Measurements from ENCODE around the gene OR8B4.
"Not testable (repeated sequence)": the region's sequence is repeated elsewhere in the genome, so short reads cannot be mapped to it uniquely, and the experiment has no call there.

The OR8B4 gene, protein sequence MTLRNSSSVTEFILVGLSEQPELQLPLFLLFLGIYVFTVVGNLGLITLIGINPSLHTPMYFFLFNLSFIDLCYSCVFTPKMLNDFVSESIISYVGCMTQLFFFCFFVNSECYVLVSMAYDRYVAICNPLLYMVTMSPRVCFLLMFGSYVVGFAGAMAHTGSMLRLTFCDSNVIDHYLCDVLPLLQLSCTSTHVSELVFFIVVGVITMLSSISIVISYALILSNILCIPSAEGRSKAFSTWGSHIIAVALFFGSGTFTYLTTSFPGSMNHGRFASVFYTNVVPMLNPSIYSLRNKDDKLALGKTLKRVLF

DNA sequence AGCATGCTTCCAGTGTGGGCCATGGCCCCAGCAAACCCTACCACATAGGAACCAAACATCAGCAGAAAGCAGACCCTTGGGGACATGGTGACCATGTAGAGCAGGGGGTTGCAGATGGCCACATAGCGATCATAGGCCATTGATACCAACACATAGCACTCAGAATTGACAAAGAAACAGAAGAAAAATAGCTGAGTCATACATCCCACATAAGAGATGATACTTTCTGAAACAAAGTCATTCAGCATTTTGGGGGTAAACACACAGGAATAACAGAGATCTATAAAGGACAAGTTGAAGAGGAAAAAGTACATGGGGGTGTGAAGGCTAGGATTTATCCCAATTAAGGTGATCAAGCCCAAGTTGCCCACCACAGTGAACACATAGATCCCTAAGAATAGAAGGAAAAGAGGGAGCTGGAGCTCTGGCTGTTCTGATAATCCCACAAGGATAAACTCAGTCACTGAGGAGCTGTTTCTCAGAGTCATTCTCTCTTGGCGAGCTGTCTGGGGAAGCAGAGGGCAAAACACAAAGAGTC, at the start of gene OR8B4:
TSS of gene OR8B4 (minus strand) at position 488 of the 538 bp plus-strand sequence. CDS start at position 488, 0 bp downstream.
- no peak for DNase-seq (ENCODE audit: low spot score)

DNA sequence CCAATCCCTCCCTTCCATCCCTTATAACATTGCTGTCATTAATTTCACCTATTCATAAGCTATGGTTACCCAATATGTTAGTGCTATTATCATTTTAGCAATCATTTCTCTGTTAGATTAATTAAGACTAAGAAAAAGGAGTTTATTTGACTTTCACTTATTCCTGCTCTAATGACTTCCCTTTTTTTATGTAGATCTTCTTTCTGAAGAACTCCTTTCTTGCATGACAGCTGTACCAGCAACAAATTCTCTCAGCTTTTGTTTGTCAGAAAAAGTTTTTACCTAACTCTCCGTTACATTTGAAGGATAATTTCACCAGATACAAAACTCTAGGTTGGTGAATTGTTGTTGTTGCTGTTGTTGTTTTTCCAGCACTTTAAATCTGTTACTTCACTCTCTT, 49.4 kb upstream of the OR8B4 start:
- no peak for DNase-seq (ENCODE audit: low spot score)

DNA sequence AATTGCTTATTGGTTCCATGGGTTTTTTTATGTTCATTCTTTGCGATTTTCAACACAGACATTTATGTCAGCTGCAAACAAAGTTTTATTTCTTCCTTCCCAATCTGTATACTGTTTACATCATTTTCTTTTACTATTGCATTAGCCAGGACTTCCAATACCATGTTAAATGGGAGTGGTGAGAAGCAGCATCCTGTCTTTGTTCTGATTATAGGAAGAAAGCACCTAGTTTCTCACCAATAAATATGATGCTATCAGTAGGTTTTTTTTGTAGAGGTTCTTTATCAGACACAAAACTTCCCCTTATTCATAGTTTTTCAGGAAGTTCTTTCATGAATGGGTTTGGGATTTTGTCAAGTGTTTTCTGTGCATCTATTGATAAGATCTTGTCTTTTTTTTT, 48.8 kb upstream of the OR8B4 start:
- DNase-seq (ENCODE audit: low spot score) = no peak

DNA sequence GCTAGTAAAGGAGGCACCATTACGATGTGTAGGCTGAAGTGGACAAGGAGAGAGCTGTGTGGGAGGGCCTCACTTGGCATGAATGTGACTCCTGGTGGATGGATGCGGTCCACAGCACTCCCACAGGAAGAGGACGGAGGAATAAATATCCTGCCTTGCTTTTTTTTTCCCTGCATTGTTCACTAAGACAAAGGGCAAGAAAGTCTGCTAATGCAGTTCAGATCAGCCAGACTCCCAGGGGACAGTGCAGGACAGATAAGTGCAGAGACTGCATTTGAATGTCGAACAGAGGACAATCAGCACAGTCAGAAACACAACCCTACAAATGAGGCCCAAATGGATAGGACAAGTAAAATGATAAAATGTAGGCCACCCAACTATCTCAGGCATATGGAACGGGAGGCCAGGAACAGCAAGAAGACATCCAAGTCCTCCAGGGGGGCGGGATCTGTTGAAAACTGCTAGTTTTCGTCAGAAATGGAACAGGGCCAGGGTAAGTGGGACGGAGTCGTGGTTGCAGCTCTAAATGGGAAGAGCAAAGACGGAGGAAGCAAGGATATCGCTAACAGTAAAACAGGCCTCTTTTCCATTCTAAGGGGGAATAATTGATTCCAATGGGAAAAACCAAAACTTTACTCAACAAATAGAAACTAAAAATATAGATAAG, 46.0 kb upstream of the OR8B4 start:
- DNase-seq (ENCODE audit: low spot score) = no peak

DNA sequence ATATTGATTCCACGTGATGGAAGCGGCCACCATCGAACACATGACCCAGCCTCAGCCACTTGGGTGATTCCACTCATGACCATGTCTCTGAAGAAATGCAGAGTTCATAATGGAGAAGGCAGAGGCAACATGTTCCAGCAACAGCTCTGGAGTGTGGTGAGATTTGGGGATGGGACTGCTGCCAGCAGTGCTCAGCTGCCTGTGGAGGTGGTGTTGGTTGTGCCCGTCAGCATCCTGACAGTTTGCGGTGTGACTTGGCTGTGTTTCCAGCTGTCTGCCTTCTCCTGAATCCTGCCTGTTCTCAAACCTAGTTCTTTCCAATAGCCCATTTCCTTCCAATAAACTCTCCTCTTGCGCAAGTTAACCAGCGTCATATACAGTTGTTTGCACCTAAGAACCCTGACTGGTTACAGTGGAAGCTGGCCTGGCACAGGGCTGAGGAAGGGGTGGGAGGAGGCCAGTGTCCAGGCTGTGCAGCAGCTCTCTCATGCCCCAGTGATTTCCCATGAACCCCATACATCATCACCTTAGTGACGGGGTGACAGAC, 42.8 kb upstream of the OR8B4 start:
- DNase-seq (ENCODE audit: low spot score) = no peak

DNA sequence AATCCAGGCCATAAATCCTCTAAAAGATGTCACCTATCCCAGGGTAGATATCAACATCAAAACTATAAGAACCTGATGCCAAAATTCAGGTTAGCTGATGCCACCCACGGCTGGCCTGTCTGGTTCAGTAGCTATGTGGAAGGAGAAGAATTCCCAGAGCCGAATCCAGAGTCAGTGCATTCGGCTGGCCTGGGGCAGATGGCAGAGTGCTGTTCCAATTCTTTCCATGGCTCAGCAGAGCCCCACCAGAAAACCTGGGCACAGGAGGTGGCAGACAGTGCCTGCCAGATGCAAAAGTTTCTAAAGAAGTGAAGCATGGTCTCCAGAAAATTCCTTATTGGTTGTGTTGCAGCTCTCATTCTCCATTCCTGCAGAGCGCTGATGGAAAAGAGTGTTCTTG, 40.7 kb upstream of the OR8B4 start:
- no peak for DNase-seq (ENCODE audit: low spot score)

DNA sequence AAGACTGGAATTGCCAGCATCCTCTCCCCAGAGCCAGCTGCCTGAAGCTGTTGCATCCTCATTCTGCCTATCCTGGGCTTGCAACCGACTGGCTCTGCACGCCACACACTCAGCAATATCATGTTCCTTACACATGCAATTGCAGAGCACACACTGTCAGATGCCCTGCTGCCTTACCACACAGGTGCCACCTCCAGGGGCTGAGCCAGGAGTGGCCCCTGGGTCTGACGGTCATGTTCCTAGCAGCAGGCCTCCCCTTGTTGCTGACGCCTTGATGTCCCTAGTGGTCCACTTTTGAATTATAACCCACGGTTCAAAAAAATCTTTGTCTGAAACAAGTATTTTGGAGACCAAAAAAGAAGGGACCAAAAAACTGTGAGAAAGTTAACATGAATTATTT, 39.3 kb upstream of the OR8B4 start:
- no peak for DNase-seq (ENCODE audit: low spot score)

DNA sequence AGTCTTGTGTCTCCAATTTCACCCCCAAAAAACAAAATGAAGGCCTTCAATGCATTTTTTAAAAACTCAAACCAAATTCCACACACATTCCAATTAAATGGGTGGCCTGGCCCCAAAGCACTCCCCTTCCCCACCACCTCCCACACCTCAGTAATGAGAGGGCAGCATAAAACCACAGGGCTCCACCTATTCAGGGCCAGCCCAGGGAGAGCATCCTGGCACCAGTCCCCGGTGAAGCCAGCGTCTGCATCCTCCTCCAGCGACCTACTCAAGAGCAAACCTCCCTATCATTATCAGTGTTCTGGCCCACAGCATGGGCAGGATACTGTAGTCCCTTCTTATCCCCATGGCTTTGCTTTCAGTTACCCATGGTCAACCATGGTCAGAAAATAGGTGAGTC, 38.7 kb upstream of the OR8B4 start:
- no peak for DNase-seq (ENCODE audit: low spot score)

DNA sequence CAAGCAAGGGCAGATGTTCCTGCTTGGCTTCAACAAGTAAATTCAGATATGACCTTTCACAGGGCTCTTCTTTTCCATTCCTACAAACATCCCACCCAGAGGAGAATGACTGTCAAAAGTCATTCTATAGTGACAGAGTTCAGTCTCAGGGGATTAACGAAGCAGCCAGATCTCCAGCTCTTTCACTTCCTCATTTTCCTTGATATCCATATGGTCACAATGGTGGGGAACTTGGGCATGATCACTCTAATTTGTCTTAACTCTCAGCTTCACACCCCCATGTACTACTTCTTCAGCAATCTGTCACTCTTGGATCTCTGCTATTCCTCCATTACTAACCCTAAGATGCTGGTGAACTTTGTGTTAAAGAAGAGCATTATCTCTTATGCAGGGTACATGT, 35.8 kb upstream of the OR8B4 start:
- DNase-seq (ENCODE audit: low spot score) = no peak

DNA sequence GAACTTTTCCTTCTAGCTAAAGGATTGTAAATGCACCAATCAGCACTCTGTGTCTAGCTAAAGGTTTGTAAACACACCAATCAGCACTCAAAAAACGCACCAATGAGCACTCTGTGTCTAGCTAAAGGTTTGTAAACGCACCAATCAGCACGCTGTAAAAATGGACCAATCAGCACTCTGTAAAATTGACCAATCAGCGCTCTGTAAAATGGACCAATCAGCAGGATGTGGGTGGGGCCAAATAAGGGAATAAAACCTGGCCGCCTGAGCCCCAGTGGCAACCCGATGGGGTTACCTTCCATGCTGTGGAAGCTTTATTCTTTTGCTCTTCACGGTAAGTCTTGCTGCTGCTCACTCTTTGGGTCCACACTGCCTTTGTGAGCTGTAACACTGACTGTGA, 34.7 kb upstream of the OR8B4 start:
- not testable (repeated sequence) for DNase-seq (ENCODE audit: low spot score)

DNA sequence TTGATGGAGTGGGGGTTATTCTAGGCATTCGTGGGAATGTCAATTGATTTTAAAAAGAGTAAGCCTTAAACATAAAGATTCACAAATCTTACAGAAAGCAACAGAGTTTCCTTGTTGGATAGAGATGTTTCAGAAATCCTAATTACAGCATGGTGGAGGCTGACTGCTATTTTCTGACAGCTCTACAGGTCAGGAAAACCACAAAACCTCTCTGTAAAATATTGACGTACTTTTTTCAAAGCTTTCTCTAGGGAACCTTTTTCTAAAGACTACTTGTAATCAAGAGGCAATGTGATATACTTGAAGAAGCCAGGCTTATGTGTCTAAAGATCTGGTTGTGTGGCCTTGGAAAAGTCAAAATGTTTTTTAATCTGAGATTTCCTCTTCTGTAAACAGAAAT, 29.9 kb upstream of the OR8B4 start:
- DNase-seq (ENCODE audit: low spot score) = no peak

DNA sequence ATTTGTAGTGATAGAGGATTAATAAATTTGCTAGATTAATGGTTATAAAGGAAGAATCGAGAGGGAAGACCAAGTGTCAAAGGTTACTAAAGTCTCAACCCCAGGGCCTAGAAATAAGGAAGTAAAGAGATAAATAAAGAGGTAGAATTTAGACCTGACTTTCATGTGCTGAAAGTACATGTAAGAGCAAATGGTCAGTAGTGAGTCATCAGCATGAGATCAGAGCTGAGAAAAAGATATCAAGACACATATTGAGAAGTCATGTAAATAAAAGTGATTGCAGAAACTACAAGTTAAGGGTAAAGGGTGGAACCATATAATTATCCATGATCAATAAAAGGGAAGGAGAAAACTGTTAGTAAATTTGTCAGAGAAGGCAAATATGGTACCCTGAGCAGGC, 22.2 kb upstream of the OR8B4 start:
- no peak for DNase-seq (ENCODE audit: low spot score)

DNA sequence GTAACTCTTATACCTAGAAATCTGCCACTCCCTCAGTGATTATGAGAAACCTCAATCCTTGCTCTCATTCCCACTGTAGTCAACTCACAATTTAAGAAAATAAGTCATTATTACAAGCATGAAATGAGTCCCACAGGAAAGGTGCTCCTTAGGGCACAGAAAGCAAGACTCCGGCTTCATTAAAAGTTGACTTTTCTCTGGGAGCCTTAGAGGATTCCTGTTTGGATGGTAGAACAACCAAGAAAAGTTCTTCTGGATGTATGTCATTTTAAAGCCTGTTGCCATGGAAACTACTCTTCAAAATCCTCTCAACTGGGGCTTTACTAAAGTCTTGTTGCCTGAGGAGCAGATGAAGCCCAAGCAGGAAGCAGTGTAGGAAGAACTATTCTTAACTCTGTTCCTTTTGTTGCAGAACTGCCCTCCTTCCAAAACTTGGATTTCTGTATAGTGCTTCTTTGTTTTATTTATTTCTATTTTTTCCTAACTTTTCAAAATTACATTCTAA, 21.0 kb upstream of the OR8B4 start, which contains the start of gene OR8B8:
TSS of gene OR8B8 (minus strand) at position 51 of the 505 bp plus-strand sequence. CDS start 4,611 bp downstream, outside the sequence.
- no peak for DNase-seq (ENCODE audit: low spot score)

DNA sequence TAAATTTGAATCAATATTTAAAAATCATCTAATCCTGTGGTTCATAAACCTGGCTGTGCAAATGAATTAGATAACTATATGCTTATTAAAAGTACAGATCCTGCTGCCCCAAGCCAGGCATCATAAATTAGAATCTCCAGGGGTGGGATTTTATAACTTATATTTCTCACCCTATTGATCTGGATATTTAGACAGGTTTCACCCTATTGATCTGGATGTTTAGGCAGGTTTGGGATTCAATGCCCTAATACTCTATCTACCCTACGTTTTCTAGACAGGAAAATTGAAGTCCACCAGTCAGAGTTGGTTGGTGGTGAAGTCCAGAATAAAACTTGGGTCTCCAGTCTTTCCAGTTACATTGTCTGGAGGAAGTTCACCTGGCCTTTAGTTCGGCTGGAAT, 18.2 kb upstream of the OR8B4 start:
- no peak for DNase-seq (ENCODE audit: low spot score)

DNA sequence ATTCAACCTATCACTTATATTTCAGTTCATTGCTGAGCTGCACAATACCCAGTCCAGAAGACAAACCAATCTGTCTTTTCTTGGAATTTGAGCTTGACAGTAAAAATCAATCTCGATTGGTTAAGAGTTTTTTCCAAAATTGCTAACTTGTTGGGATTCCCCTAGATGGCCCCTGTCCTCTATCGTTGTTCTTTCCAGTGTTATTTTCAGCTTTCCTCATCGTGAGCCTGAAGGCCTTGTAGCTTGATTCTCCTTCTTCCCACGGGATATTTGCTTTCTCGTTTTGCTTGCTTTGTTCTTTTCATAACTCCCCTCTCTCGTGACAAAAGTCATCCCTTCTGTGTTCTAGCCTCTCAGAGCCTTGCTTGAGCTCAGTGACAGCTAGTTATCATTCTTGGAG, 17.8 kb upstream of the OR8B4 start:
- DNase-seq (ENCODE audit: low spot score) = no peak

DNA sequence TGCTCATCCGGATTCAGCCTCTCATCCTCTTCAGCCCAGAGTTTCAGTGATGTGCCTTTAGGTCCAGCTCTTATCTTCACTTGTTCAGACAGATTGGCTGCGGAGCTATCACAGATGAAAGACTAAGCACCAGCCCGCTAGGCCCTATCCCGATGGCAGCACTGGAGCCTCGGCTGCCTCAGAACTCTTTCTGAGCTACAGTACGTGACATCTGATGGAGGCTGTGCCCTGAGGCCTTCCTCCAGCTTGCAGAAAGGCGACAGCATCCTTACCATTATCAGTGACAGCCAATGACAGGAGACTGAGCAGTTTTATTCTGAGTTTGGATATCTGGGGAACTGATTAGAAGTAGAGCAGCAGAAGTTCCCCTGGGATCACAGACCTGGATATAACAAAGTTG, 16.8 kb upstream of the OR8B4 start:
- DNase-seq (ENCODE audit: low spot score) = no peak

DNA sequence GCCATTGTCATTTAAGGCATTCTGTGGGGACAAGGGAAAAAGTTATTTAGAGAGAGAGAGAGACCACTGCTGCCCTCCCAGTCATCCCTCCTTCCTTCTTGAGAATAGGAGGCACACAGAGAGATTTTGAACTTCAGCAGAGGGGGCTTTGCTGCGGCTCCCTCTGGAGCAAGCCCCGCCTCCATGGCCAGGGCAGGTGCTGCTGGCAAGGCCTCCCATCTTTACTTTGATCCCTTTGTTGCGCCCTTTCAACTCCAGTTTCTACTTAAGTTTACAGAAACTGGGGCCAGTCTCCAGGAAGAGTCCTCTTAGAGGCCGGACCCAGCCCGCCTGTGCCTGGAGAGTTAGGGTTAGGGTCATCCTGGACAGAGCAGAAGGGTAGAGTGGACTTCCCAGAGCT, 16.4 kb upstream of the OR8B4 start:
- no peak for DNase-seq (ENCODE audit: low spot score)

DNA sequence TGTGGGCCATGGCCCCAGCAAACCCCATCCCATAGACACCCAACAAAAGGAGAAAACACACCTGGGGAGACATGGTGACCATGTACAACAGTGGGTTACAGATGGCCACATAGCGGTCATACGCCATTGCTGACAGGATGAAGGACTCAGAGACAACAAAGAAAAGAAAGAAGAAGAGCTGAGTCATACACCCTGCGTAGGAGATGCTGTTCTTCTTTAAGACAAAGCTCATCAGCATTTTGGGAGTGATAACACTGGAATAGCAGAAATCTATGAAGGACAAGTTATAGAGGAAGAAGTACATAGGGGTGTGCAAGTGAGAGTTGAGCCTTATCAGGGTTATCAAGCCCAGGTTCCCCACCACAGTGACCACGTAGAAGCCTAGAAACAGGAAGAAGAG, 15.9 kb upstream of the OR8B4 start:
- DNase-seq (ENCODE audit: low spot score) = no peak

DNA sequence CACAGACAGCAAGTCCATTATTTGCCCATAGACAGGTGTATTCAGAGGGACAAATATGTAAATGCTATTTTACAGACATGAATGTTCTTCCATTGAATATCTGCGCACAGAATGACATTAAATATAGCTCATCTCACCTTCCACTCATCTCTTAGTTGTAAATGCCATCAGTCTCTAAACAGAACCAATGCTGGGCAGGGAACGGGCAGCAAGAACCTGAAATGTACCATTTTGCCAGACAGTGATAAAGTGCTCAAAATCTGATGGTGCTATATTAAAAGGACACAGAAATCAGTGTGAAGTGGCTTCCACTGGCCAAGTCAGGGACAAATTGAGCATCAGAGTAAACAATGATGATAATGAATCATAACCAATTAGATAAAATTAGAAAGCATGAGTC, 10.0 kb upstream of the OR8B4 start:
- DNase-seq (ENCODE audit: low spot score) = no peak

DNA sequence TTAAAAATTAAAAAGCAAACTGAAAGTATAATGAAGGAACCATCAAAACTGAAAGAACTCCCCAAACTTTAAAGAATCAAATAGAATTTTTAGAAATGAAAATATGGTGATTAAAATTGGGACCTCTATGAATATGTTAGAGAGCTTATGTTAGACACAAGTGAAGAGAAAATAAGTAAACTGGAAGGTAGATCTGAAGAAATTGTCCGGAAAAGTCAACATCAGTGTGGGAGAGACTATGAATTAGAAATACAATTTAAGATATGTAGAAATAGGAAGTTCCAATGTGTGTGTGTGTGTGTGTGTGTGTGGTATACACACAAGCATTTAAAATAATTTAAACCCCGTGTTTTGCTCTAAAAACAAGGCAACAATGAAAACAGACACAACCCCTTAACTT, 4.9 kb upstream of the OR8B4 start:
- DNase-seq (ENCODE audit: low spot score) = no peak

DNA sequence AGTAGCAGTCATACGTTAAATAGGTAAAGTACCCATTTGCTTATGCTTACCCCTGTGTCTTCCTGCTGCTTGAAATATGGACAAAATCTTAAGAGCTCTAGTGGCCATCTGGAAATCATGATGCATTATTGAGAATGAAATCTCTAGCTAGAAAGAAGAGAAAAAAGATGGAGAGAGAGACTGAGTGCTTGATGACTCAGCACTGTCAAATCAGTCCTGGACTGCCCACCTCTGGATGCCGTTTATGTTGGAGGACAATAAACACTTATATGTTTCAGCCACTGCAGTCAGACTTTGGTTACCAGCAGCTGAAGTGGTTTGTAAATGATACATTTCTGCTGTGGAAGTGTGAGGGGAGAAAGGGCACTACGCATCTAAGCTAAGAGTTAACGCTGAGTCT, 3.6 kb downstream of the OR8B4 start:
- DNase-seq (ENCODE audit: low spot score) = no peak

DNA sequence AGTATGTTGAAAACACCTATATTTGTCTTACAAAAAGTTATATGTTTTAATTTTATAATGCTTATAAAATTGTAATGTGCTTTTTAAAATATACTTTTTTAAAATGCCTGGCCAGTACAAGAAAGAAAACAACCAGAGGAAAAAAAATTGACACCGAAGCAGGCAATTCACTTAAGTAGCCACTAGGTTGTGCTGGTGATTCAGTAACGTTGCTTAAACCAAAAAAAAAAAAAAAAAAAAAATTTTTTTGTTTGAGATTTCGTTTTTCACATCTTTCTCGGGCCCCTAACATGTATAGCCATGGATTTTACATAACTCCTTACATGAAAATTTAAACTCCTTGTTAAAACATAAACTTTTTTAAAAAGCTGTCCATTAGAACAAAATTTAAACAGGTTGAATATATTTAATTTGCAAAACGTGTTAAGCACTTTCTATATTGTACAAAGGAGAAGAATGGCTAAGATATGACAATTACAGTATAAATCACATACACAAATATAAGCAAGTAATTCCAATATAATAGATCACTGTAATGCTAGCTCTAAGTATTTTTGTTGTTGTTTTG, 9.2 kb downstream of the OR8B4 start:
- no peak for DNase-seq (ENCODE audit: low spot score)

DNA sequence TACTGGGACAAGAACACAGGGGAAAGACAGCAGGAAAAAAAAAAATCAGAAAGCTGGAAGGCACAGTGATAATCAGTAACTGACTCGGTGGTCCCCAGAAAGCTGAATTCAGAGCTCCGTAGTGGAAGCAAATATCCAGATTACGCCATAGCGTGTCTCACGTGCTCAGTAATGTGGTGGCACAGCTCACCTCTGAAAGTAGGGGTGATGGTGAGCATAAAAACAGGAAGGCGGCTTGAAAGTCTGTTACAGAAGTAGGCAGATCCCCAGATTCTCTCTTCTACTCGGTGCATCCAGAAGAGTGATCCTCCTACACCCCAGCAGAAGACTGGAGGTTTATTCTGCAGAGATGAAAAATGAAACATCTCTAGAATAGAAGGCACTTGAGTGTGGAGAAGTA, 14.8 kb downstream of the OR8B4 start:
- no peak for DNase-seq (ENCODE audit: low spot score)

Data from putamen (tissue), 1 donor.